Activated CD4-positive, alpha-beta T cell treated with anti-CD3 and anti-CD28 coated beads, Interleukin-2, amount 10 ng/mL, durations not matched to agents 7 days and 5 days (primary cell): ENCODE data around the gene RAD51AP2. TPM values are rescaled to one million over a fixed set of nuclear protein-coding genes. Genes with fewer than 3 reads are reported as not detected.
"Not testable (repeated sequence)": the region's sequence is repeated elsewhere in the genome, so short reads cannot be mapped to it uniquely, and the experiment has no call there.

Source experiments
- CTCF ChIA-PET: fragments of 350-600 bp; sonication (Branson Sonifier 250); formaldehyde crosslinking; loops from one replicate; lab custom pipeline; 2021; ENCODE audit warnings: antibody characterized with exemption; lab: Charles Lee
- POLR2A ChIA-PET: fragments of 350-600 bp; sonication (Branson Sonifier 250); formaldehyde crosslinking; loops from one replicate; lab custom pipeline; 2021; ENCODE audit warnings: antibody characterized with exemption; lab: Charles Lee
- DNase-seq: peaks from one replicate; pipeline ENCODE4 v3.0.0-alpha.2; 2020
- H3K27ac Mint-ChIP-seq: one replicate; pipeline ENCODE4 v1.8.0; 2021; ENCODE audit warnings: mild to moderate bottlenecking, moderate library complexity, mixed read lengths
- H3K27me3 Mint-ChIP-seq: one replicate; pipeline ENCODE4 v1.8.0; 2021; ENCODE audit warnings: mixed read lengths
- H3K36me3 Mint-ChIP-seq: one replicate; pipeline ENCODE4 v1.8.0; 2021; ENCODE audit warnings: low read depth, mixed read lengths
- H3K4me1 Mint-ChIP-seq: one replicate; pipeline ENCODE4 v1.8.0; 2021; ENCODE audit warnings: mixed read lengths
- H3K4me3 Mint-ChIP-seq: one replicate; pipeline ENCODE4 v1.8.0; 2021; ENCODE audit warnings: mild to moderate bottlenecking, moderate library complexity, mixed read lengths
- H3K9me3 Mint-ChIP-seq: one replicate; pipeline ENCODE4 v1.8.0; 2021; ENCODE audit warnings: mixed read lengths
- total RNA-seq, 2 experiments: library from RNA; stranded (reverse); gene quantifications; one replicate each; pipeline ENCODE4 v1.2.3, GENCODE V29; 2021

Gene RAD51AP2
- total RNA-seq, 2 experiments from 2014 or later, result not detected

DNA sequence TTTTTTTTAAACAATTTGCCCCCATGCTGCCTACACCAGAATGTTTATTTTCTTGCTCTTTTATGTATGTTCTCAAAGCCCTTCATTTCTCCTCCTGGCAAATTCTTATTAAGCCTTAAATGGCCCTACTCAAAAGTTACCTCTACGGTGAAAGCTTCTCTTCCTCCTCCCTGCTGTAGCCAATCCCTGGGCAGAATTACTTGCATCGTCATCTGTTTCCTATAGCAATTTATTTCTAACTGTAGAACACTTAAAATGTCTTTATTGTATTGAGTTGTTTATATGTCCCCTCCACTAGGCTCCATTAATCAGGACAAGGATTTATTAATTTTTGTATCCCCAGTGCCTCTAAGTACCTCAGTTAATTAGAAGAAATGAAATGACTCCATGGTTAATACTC lies 2.5 kb upstream of the RAD51AP2 start:
- peaks cover 33% of the 10 kb centered on the region for H3K27me3 Mint-ChIP-seq
- CTCF ChIA-PET, result no interaction called here
- no peaks in the 10 kb centered on the region for H3K9me3 Mint-ChIP-seq
- no peak for DNase-seq
- no peak overlapping the region for H3K27ac Mint-ChIP-seq
- no peak overlapping the region for H3K4me3 Mint-ChIP-seq
- POLR2A ChIA-PET, result no interaction called here
- H3K36me3 Mint-ChIP-seq, result no peaks in the 10 kb centered on the region
- no peaks in the 10 kb centered on the region for H3K4me1 Mint-ChIP-seq

DNA sequence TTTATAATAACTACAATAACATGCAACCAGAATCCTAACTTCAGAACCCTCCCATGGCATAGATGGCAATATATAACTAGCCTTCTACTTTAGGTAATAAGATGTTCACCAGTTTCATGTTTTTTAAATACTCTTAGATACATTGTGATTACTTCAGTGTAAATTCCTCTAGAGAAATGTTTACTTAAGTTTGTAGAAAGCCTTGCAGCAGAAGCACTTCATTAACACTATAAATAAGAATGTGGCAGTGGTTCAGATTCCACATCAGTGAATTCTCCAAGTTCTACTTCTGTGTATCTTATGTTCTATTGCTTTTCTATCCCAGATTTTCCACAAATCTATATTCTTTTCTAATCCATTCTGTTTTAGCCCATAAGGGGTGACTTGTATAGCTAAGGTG lies 1.2 kb upstream of the RAD51AP2 start:
- no peaks in the 10 kb centered on the region for H3K36me3 Mint-ChIP-seq
- DNase-seq, result no peak
- ChIA-PET CTCF (no interaction called here), POLR2A (no interaction called here)
- peaks cover 31% of the 10 kb centered on the region for H3K27me3 Mint-ChIP-seq
- no peaks in the 10 kb centered on the region for H3K9me3 Mint-ChIP-seq
- H3K4me1 Mint-ChIP-seq, result no peaks in the 10 kb centered on the region
- H3K4me3 Mint-ChIP-seq, result no peak overlapping the region
- no peak overlapping the region for H3K27ac Mint-ChIP-seq

DNA sequence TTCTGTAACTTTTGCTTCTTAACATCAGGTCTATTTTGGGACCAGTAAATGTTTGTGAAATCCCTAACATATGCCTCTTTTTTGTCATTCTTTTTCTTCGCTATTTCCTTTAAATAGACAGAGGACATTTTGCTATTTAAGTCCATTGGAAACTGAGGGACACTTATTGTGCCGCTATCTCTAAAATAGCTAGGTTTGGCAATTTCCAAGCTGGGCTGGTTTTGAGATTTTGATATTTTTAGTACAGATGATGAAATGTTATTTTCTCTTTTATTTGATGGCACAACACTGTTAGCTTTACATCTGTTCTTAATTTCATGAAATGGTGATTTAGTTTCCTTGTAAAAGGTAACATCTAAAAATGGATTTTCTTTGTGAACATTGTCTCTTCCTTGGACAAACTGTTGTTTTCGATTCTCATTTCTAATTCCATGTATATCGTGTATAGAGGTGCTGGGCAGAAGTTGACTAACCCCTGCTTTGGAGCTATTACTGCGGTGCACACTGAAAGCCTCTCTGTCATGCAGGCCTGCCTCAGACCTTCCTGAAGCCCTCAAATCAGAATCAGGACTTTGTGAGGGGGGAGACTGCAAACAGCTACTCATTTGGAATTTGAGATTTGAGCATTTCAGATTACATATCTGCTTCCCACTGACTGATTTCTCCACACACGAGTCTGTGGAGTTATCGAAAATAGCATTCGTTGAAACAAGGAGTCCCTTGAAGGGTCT lies 594 bp downstream of the RAD51AP2 start:
- Mint-ChIP-seq H3K9me3 (no peaks in the 10 kb centered on the region), H3K27ac (no peak overlapping the region), H3K4me1 (no peaks in the 10 kb centered on the region), H3K4me3 (no peak overlapping the region), H3K27me3 (peaks cover 31% of the 10 kb centered on the region), H3K36me3 (no peaks in the 10 kb centered on the region)
- no peak for DNase-seq
- ChIA-PET POLR2A (no interaction called here), CTCF (no interaction called here)

DNA sequence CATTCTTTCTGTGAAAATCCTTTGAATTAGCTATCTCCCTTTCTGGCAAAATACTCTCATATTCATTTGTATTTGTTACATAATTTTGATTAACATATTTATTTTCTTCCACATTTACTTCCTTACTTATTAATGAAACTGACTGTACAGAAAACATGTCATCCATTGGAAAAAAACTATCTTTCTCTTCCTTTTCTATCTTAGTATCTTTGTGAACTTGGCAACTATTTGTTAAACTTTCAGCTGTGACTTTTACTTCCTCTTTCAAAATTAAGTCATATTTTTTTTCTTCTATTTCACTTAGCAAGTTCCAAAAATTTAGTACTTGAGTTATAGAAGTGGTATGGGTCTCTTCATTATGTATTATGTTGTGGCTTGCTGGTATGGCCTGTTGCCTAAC lies 2.6 kb downstream of the RAD51AP2 start:
- Mint-ChIP-seq H3K4me3 (no peak overlapping the region), H3K4me1 (no peaks in the 10 kb centered on the region), H3K27me3 (peaks cover 26% of the 10 kb centered on the region), H3K9me3 (no peaks in the 10 kb centered on the region), H3K36me3 (no peaks in the 10 kb centered on the region), H3K27ac (no peak overlapping the region)
- no peak for DNase-seq
- ChIA-PET CTCF (no interaction called here), POLR2A (no interaction called here)

DNA sequence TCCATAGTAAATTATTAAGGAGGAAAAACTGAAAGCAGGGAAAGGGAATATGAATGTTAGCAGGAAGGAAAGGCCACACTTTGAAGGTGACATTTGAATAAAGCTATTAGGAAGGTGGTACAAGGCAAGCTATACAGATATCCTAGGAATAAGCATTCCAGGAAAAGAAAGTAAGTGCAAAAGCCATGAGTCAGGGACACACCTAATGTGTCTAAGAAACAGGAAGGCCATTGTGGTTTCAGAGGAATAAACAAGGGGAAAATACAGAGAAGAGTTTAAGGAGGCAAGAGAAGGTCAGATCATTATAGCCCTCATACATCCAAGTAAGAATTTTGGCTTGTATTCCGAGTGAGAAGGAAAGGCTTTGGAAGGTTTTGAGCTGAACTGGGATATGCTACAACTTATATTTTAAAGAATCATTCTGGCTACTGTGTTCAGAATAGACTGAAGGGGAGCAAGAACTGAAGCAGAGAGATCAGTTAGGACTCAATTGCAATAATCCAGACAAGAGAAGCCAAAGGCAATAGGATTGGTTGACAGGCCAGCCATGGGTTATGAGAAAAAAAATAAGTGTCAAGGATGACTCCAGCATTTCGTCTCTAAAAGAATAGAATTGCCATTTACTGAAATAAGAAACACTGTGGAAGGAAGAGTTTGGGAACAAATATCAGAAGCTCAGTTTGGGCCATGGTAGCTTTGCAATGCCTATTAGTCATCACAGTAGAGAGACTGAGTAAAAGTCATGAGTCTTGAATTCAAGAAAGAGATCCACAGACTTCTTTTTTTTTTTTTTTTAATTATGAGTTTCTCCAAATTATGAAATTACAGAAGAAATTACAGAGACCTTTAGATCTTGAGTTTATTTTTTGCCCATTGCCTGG lies 11.3 kb downstream of the RAD51AP2 start:
- POLR2A ChIA-PET, result no interaction called here
- DNase-seq, result no peak
- H3K27me3 Mint-ChIP-seq, result no peaks in the 10 kb centered on the region
- CTCF ChIA-PET, result no interaction called here
- H3K27ac Mint-ChIP-seq, result no peak overlapping the region
- H3K4me1 Mint-ChIP-seq, result no peaks in the 10 kb centered on the region
- no peaks in the 10 kb centered on the region for H3K36me3 Mint-ChIP-seq
- no peak overlapping the region for H3K4me3 Mint-ChIP-seq
- H3K9me3 Mint-ChIP-seq, result no peaks in the 10 kb centered on the region

DNA sequence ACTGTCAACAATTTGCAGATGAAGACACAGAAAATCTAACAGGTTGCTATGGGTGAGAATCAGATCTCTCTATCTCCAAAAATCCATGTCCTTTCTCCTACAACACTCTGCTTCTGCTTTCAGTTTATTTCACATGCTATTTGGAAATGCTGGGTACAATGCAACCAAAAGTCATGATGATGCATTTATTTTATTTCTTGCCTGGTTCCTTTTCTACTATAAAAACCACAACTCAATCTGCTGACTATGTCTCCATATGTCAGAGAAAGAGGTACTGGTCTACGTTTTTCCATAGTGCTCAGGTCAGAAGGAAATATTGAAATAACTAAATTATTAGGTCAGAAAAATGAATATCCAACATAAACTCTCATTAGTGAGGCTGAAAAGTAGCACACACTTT lies 20.5 kb downstream of the RAD51AP2 start:
- H3K4me3 Mint-ChIP-seq, result no peak overlapping the region
- no peak overlapping the region for H3K27ac Mint-ChIP-seq
- no peaks in the 10 kb centered on the region for H3K9me3 Mint-ChIP-seq
- DNase-seq, result no peak
- H3K4me1 Mint-ChIP-seq, result no peaks in the 10 kb centered on the region
- no peaks in the 10 kb centered on the region for H3K27me3 Mint-ChIP-seq
- CTCF ChIA-PET, result no interaction called here
- H3K36me3 Mint-ChIP-seq, result no peaks in the 10 kb centered on the region
- POLR2A ChIA-PET, result no interaction called here

DNA sequence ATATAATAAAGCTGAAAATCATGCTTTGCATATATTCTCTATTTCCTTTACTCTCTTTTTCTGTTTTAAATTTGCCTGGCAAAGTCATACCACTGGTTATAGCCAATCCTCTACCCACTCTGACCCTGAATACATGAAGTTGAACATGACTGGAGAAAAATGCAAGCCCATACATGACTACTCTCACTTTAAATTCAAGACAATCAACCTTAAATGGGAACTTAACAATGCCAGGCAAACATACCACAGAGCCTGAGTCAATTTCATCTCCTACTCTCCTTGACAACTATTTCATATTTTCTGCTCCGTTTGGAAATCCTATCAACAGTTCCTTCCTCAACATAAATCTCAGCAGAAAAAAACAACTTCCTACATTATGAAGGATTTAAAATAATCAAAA lies 22.6 kb downstream of the RAD51AP2 start:
- H3K27me3 Mint-ChIP-seq, result no peaks in the 10 kb centered on the region
- CTCF ChIA-PET, result no interaction called here
- POLR2A ChIA-PET, result no interaction called here
- H3K4me3 Mint-ChIP-seq, result no peak overlapping the region
- H3K36me3 Mint-ChIP-seq, result no peaks in the 10 kb centered on the region
- no peaks in the 10 kb centered on the region for H3K4me1 Mint-ChIP-seq
- DNase-seq, result no peak
- no peak overlapping the region for H3K27ac Mint-ChIP-seq
- no peaks in the 10 kb centered on the region for H3K9me3 Mint-ChIP-seq

DNA sequence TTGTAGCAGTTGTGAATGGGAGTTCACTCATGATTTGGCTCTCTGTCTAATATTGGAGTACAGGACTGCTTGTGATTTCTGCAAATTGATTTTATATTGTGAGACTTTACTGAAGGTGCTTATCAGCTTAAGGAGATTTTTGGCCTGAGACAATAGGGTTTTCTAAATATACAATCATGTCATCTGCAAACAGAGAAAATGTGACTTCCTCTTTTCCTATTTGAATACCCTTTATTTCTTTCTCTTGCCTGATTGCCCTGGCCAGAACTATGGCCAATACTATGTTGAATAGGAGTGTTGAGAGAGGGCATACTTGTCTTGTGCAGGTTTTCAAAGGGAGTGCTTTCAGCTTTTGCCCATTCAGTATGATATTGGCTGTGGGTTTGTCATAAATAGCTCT lies 28.1 kb downstream of the RAD51AP2 start:
- H3K9me3 Mint-ChIP-seq, H3K4me1 Mint-ChIP-seq, DNase-seq, H3K36me3 Mint-ChIP-seq, H3K27ac Mint-ChIP-seq, CTCF ChIA-PET, POLR2A ChIA-PET, H3K4me3 Mint-ChIP-seq, H3K27me3 Mint-ChIP-seq: not testable (repeated sequence)

DNA sequence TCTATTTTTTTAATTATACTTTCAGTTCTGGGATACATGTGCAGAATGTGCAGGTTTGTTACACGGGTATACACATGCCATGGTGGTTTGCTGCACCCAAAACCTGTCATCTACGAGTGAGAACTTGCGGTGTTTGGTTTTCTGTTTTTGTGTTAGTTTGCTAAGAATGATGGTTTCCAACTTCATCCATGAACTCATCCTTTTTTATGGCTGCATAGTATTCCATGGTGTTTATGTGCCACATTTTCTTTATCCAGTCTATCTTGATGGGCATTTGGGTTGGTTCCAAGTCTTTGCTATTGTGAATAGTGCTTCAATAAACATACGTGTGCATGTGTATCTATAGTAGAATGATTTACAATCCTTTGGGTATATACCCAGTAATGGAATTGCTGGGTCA lies 29.6 kb downstream of the RAD51AP2 start:
- H3K27me3 Mint-ChIP-seq, H3K36me3 Mint-ChIP-seq, H3K27ac Mint-ChIP-seq, CTCF ChIA-PET, POLR2A ChIA-PET, DNase-seq, H3K4me1 Mint-ChIP-seq, H3K9me3 Mint-ChIP-seq, H3K4me3 Mint-ChIP-seq: not testable (repeated sequence)

DNA sequence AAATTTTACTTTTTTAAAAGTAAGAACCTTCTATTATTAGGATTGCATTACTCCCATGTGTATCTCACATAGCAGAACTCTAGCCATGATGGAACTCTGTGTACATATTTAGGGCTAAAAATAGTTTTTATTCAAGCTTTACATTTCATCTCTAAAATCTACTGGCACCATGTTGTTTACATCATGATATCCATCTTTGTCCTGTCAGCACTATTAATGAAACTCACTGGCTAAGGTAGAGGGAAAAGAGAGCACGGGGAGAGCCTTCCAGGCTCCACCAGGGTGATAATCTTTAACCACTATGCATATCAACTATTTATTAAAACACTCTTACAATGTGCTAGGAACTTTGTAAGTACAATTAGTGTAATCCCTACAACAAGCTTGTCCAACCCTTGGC lies 34.7 kb downstream of the RAD51AP2 start:
- no peak for DNase-seq
- H3K36me3 Mint-ChIP-seq, result no peaks in the 10 kb centered on the region
- H3K4me3 Mint-ChIP-seq, result no peak overlapping the region
- H3K27me3 Mint-ChIP-seq, result no peaks in the 10 kb centered on the region
- ChIA-PET CTCF (no interaction called here), POLR2A (no interaction called here)
- no peaks in the 10 kb centered on the region for H3K9me3 Mint-ChIP-seq
- no peak overlapping the region for H3K27ac Mint-ChIP-seq
- H3K4me1 Mint-ChIP-seq, result no peaks in the 10 kb centered on the region

DNA sequence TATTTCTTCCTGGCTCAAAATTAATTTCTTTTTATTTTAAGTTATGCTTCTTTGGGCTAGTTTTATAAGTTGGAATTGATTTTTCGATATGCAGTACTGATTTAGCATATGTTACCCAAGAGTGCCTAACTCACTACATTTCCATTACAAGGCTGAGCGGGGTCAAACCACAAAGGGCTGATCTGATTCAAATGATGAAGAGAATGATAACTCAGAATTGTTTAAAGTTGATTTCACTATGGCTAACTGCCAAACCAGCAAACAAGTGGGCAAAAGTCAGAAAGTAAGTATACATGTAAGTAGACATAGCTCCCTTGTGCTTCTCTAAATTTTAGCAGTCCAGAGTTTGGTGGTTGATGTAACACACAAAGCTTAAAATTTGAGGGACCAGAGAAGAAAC lies 35.6 kb downstream of the RAD51AP2 start:
- H3K27me3 Mint-ChIP-seq, result no peaks in the 10 kb centered on the region
- H3K9me3 Mint-ChIP-seq, result no peaks in the 10 kb centered on the region
- CTCF ChIA-PET, result no interaction called here
- no peak overlapping the region for H3K27ac Mint-ChIP-seq
- H3K4me3 Mint-ChIP-seq, result no peak overlapping the region
- no peak for DNase-seq
- H3K36me3 Mint-ChIP-seq, result no peaks in the 10 kb centered on the region
- POLR2A ChIA-PET, result no interaction called here
- H3K4me1 Mint-ChIP-seq, result no peaks in the 10 kb centered on the region

DNA sequence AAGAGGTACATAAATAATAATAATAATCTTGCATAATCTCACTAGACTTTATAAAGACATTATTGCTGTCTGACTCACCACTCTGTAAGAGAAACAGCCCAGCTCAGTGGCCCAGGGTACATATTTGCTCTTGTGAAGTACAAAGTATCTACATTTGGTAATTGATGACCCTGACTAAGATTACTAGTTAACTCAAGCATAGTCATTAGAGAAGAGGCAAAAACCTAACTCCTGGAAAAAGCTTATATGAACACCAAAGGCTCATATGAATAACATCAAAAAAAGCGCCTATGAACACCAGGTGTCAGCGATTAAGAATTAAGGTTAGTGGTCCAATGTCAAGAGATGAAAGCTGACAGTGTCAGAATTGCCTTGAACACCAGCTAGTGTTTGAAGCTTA lies 38.4 kb downstream of the RAD51AP2 start:
- Mint-ChIP-seq H3K9me3 (no peaks in the 10 kb centered on the region), H3K36me3 (no peaks in the 10 kb centered on the region), H3K27ac (no peak overlapping the region), H3K27me3 (no peaks in the 10 kb centered on the region), H3K4me3 (no peak overlapping the region), H3K4me1 (no peaks in the 10 kb centered on the region)
- ChIA-PET POLR2A (no interaction called here), CTCF (no interaction called here)
- no peak for DNase-seq

DNA sequence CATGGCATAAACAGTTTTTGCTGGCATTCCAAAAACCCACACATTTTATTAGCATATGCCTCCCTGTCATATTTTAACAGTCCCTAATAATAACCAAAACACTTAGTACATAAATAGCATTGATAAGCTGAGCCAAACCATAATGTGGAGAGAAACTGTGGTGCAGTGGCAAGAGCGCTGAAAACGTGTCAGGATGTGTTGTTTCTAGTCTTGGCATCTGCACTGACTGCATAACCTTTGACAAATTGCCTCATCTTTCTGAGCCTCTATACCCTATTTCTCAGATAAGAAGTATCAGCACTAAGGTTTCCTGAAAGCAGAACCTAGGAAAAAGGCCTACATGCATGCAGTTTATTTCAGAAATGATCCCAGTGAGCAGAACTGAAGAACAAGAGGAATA lies 41.4 kb downstream of the RAD51AP2 start:
- POLR2A ChIA-PET, result no interaction called here
- Mint-ChIP-seq H3K27me3 (no peaks in the 10 kb centered on the region), H3K36me3 (no peaks in the 10 kb centered on the region), H3K27ac (no peak overlapping the region), H3K4me3 (no peak overlapping the region), H3K4me1 (no peaks in the 10 kb centered on the region), H3K9me3 (no peaks in the 10 kb centered on the region)
- CTCF ChIA-PET, result no interaction called here
- DNase-seq, result no peak
